Activated naive CD4-positive, alpha-beta T cell treated with anti-CD3 and anti-CD28 coated beads, Interleukin-2, amount 10 ng/mL, durations not matched to agents 7 days and 5 days (primary cell): ENCODE measurements around the gene NMT2.
"Not testable (repeated sequence)": the region's sequence is repeated elsewhere in the genome, so short reads cannot be mapped to it uniquely, and the experiment has no call there.

Experiments used
- CTCF ChIA-PET: fragments of 350-600 bp; sonication (Branson Sonifier 250); formaldehyde crosslinking; loops from one replicate; lab custom pipeline; 2021; ENCODE audit warnings: antibody characterized with exemption; lab: Charles Lee
- DNase-seq: peaks from one replicate; pipeline ENCODE4 v3.0.0-alpha.2; 2020
- H3K27ac Mint-ChIP-seq: one replicate; pipeline ENCODE4 v1.8.0; 2021; ENCODE audit warnings: mild to moderate bottlenecking, moderate library complexity, mixed read lengths
- H3K27me3 Mint-ChIP-seq: one replicate; pipeline ENCODE4 v1.8.0; 2021; ENCODE audit warnings: mild to moderate bottlenecking, mixed read lengths
- H3K36me3 Mint-ChIP-seq: one replicate; pipeline ENCODE4 v1.8.0; 2021; ENCODE audit warnings: mixed read lengths
- H3K4me1 Mint-ChIP-seq: one replicate; pipeline ENCODE4 v1.8.0; 2021; ENCODE audit warnings: mixed read lengths
- H3K4me3 Mint-ChIP-seq: one replicate; pipeline ENCODE4 v1.8.0; 2021; ENCODE audit warnings: mild to moderate bottlenecking, moderate library complexity, mixed read lengths
- H3K9me3 Mint-ChIP-seq: one replicate; pipeline ENCODE4 v1.8.0; 2021; ENCODE audit warnings: mixed read lengths

NMT2 gene

GRCh38 chr10:15168291-15168785 is at the start of gene NMT2:
Gene NMT2 (minus strand): TSS chr10:15168693. CDS start chr10:15168612, 81 bp downstream.
- Mint-ChIP-seq H3K4me1 (peaks cover 67% of the 10 kb centered on the region), H3K4me3 (peak within 1 kb of the TSS; percentile 93), H3K27me3 (peaks cover 4% of the 10 kb centered on the region), H3K9me3 (no peaks in the 10 kb centered on the region), H3K27ac (peak within 1 kb of the TSS; percentile 98), H3K36me3 (peaks cover 20% of the 10 kb centered on the region)
- no peak for DNase-seq
- CTCF ChIA-PET = interaction anchor here (0.5 to 2.1 kb wide), 4 partner anchors 21 to 100 kb away, joined by 3 to 10 read pairs (median 3); no protein-coding TSS in a partner anchor

- Mint-ChIP-seq H3K4me3 (no peak overlapping the region), H3K27ac (no peak overlapping the region), H3K36me3 (peaks cover 15% of the 10 kb centered on the region), H3K9me3 (no peaks in the 10 kb centered on the region), H3K27me3 (no peaks in the 10 kb centered on the region), H3K4me1 (peaks cover under 1% of the 10 kb centered on the region)
- DNase-seq = no peak
- CTCF ChIA-PET = no interaction called here
Observed at GRCh38 chr10:15216700-15217099, 48.2 kb upstream of the NMT2 start.

- Mint-ChIP-seq H3K36me3 (peaks cover 16% of the 10 kb centered on the region), H3K9me3 (no peaks in the 10 kb centered on the region), H3K4me3 (no peak overlapping the region), H3K4me1 (peaks cover 22% of the 10 kb centered on the region), H3K27me3 (no peaks in the 10 kb centered on the region), H3K27ac (no peak overlapping the region)
- CTCF ChIA-PET = interaction anchor here (0.9 kb wide), 1 partner anchor 156 kb away, joined by 3 read pairs; no protein-coding TSS in a partner anchor
- no peak for DNase-seq
Observed at GRCh38 chr10:15214237-15214636, 45.7 kb upstream of the NMT2 start.

GRCh38 chr10:15213461-15213861 is 45.0 kb upstream of the NMT2 start:
- no peak for DNase-seq
- CTCF ChIA-PET = interaction anchor here (0.9 kb wide), 1 partner anchor 107 kb away, joined by 3 read pairs; no protein-coding TSS in a partner anchor
- H3K4me1 Mint-ChIP-seq = peaks cover 29% of the 10 kb centered on the region
- H3K36me3 Mint-ChIP-seq = peaks cover 14% of the 10 kb centered on the region
- no peak overlapping the region for H3K27ac Mint-ChIP-seq
- H3K9me3 Mint-ChIP-seq = no peaks in the 10 kb centered on the region
- H3K27me3 Mint-ChIP-seq = no peaks in the 10 kb centered on the region
- H3K4me3 Mint-ChIP-seq = no peak overlapping the region

GRCh38 chr10:15211464-15211979 is 43.0 kb upstream of the NMT2 start:
- no peak overlapping the region for H3K27ac Mint-ChIP-seq

GRCh38 chr10:15210521-15210920 is 42.0 kb upstream of the NMT2 start:
- Mint-ChIP-seq H3K27me3 (no peaks in the 10 kb centered on the region), H3K4me1 (peaks cover 57% of the 10 kb centered on the region), H3K27ac (no peak overlapping the region), H3K4me3 (no peak overlapping the region), H3K36me3 (peaks cover 29% of the 10 kb centered on the region), H3K9me3 (no peaks in the 10 kb centered on the region)
- CTCF ChIA-PET = interaction anchor here (0.7 to 1.1 kb wide), 4 partner anchors 13 to 161 kb away, joined by 3 to 5 read pairs (median 4); partner anchors contain the start of gene FAM171A1
- no peak for DNase-seq

More at GRCh38 chr10:15211464-15211979, 43.0 kb upstream of the NMT2 start:
- CTCF ChIA-PET = interaction anchor here (1.1 to 1.2 kb wide), 2 partner anchors 50 to 74 kb away, joined by 3 to 5 read pairs; no protein-coding TSS in a partner anchor
- Mint-ChIP-seq H3K4me1 (peaks cover 48% of the 10 kb centered on the region), H3K4me3 (no peak overlapping the region), H3K27me3 (no peaks in the 10 kb centered on the region), H3K36me3 (peaks cover 21% of the 10 kb centered on the region), H3K9me3 (no peaks in the 10 kb centered on the region)
- DNase-seq = peak; percentile 23

- Mint-ChIP-seq H3K9me3 (no peaks in the 10 kb centered on the region), H3K36me3 (peaks cover 29% of the 10 kb centered on the region), H3K4me1 (peaks cover 58% of the 10 kb centered on the region), H3K4me3 (no peak overlapping the region), H3K27me3 (no peaks in the 10 kb centered on the region), H3K27ac (peak overlapping the region; percentile 57)
- DNase-seq = peak; percentile 89
- CTCF ChIA-PET = interaction anchor here (0.7 to 2.3 kb wide), 8 partner anchors 9 to 45 kb away, joined by 3 to 10 read pairs (median 3); partner anchors contain the start of gene NMT2
Observed at GRCh38 chr10:15209827-15210509, 41.5 kb upstream of the NMT2 start.

- Mint-ChIP-seq H3K4me3 (peak overlapping the region; percentile 64), H3K27ac (peak overlapping the region; percentile 97), H3K36me3 (peaks cover 34% of the 10 kb centered on the region), H3K9me3 (no peaks in the 10 kb centered on the region), H3K27me3 (no peaks in the 10 kb centered on the region), H3K4me1 (peaks cover 61% of the 10 kb centered on the region)
- CTCF ChIA-PET = interaction anchor here (0.8 to 2.3 kb wide), 2 partner anchors 40 to 101 kb away, joined by 3 to 10 read pairs; partner anchors contain the start of gene NMT2
- peak; percentile 21 for DNase-seq
Observed at GRCh38 chr10:15208221-15208620, 39.7 kb upstream of the NMT2 start.

- Mint-ChIP-seq H3K4me1 (peaks cover 69% of the 10 kb centered on the region), H3K27ac (peak overlapping the region; percentile 97), H3K36me3 (peaks cover 32% of the 10 kb centered on the region)
- DNase-seq, H3K27me3 Mint-ChIP-seq, H3K9me3 Mint-ChIP-seq, H3K4me3 Mint-ChIP-seq: not testable (repeated sequence)
- CTCF ChIA-PET = interaction anchor here (2.3 kb wide), 1 partner anchor 39 kb away, joined by 10 read pairs; the partner anchor contains the start of gene NMT2
Observed at GRCh38 chr10:15207410-15207809, 38.9 kb upstream of the NMT2 start.

GRCh38 chr10:15202639-15203038 is 34.1 kb upstream of the NMT2 start:
- H3K36me3 Mint-ChIP-seq = peaks cover 27% of the 10 kb centered on the region

GRCh38 chr10:15202301-15202621 is 33.8 kb upstream of the NMT2 start:
- H3K27me3 Mint-ChIP-seq, H3K27ac Mint-ChIP-seq, DNase-seq, CTCF ChIA-PET, H3K4me3 Mint-ChIP-seq, H3K9me3 Mint-ChIP-seq: not testable (repeated sequence)
- Mint-ChIP-seq H3K4me1 (peaks cover 68% of the 10 kb centered on the region), H3K36me3 (peaks cover 30% of the 10 kb centered on the region)

More at GRCh38 chr10:15202639-15203038, 34.1 kb upstream of the NMT2 start:
- Mint-ChIP-seq H3K4me1 (peaks cover 68% of the 10 kb centered on the region), H3K27me3 (no peaks in the 10 kb centered on the region), H3K27ac (peak overlapping the region; percentile 24), H3K4me3 (no peak overlapping the region), H3K9me3 (no peaks in the 10 kb centered on the region)
- CTCF ChIA-PET = no interaction called here
- DNase-seq = no peak

GRCh38 chr10:15201589-15202300 is 33.3 kb upstream of the NMT2 start:
- H3K27ac Mint-ChIP-seq = no peak overlapping the region
- no peak overlapping the region for H3K4me3 Mint-ChIP-seq
- CTCF ChIA-PET = no interaction called here
- no peak for DNase-seq
- H3K9me3 Mint-ChIP-seq = no peaks in the 10 kb centered on the region
- no peaks in the 10 kb centered on the region for H3K27me3 Mint-ChIP-seq
- peaks cover 68% of the 10 kb centered on the region for H3K4me1 Mint-ChIP-seq
- peaks cover 28% of the 10 kb centered on the region for H3K36me3 Mint-ChIP-seq

- Mint-ChIP-seq H3K27ac (no peak overlapping the region), H3K9me3 (no peaks in the 10 kb centered on the region), H3K4me3 (no peak overlapping the region), H3K36me3 (peaks cover 22% of the 10 kb centered on the region), H3K4me1 (peaks cover 69% of the 10 kb centered on the region), H3K27me3 (no peaks in the 10 kb centered on the region)
- CTCF ChIA-PET = interaction anchor here (1.0 kb wide), 1 partner anchor 33 kb away, joined by 3 read pairs; no protein-coding TSS in a partner anchor
- no peak for DNase-seq
Observed at GRCh38 chr10:15200626-15201025, 32.1 kb upstream of the NMT2 start.

GRCh38 chr10:15197911-15198310 is 29.4 kb upstream of the NMT2 start:
- DNase-seq = no peak
- H3K36me3 Mint-ChIP-seq = peaks cover 16% of the 10 kb centered on the region
- no peak overlapping the region for H3K4me3 Mint-ChIP-seq
- H3K9me3 Mint-ChIP-seq = peaks cover 1% of the 10 kb centered on the region
- peaks cover 64% of the 10 kb centered on the region for H3K4me1 Mint-ChIP-seq
- H3K27ac Mint-ChIP-seq = peak overlapping the region; percentile 98
- CTCF ChIA-PET = no interaction called here
- H3K27me3 Mint-ChIP-seq = no peaks in the 10 kb centered on the region
